A673 (cell line): ENCODE measurements around the gene TMBIM4.

Source experiments
- CTCF ChIP-seq: fragments of 300-800, 200-600 bp; sonication (generic); conservative IDR thresholded peaks from 2 replicates; pipeline ENCODE4 v1.5.1; 2017; ENCODE audit warnings: low read depth, mild to moderate bottlenecking, antibody characterized with exemption, low read length, moderate library complexity, mixed read lengths
- EZH2 ChIP-seq: fragments of 200-600 bp; sonication (generic); IDR thresholded peaks from 2 replicates; pipeline ENCODE4 v1.6.1; 2017; ENCODE audit warnings: borderline replicate concordance, low read depth, mild to moderate bottlenecking, mixed read lengths, antibody characterized with exemption, low read length; ENCODE audit not compliant: poor library complexity, severe bottlenecking

- peak; percentile 12; the same call in 1 of the 2 replicates for TF ChIP-seq CTCF
- TF ChIP-seq EZH2 = no peak
Measured at GRCh38 chr12:66149702-66150398, 19.9 kb downstream of the TMBIM4 start.
